ENCODE measurements around the gene CDK6. TPM values are rescaled to one million over a fixed set of nuclear protein-coding genes. Genes with fewer than 3 reads are reported as not detected.

The CDK6 gene
- total and polyA plus RNA-seq, 8 donors, result 2.6 to 86.3 (median 15.5) TPM

DNA sequence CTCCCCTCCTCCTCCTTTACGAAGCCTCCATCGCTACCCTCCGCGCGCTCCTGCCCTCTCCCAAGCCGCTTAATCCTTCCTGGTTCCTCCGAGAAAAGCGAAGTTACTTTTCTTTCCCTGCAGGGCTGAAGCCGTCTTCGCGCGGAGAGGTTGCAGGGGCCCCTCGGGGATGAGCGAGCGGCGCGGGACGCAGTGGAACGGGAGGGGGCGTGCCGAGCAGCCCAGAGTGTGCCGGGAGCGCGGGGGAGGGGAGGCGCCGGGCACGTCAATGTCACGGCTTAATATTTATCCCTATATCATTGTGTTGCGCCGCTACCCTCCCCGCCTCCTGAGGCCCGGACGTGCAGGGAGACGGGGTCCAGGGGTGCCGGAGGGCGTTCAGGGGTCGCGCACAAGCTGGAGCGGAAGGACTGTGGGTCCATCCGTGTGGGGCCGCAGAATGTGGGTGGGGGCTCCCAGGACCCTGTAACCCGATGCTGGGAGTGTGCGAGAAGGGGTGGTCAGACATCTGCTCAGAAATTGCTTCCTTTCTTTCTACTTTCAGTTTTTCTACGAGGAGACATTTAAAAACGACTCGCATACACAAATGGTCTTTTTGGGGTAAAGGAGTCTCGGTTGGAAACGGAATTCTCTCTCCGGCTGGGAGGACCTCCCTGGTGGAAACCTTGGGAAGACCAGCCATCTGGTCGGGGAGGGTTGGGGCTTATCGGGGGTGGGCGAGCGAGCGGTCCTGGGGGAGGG lies 2.4 kb downstream of the CDK6 start:
- H3K9me3 ChIP-seq, result no peaks in the 10 kb centered on the region
- peak overlapping the region; percentile 64 to 95 (median 80) for H3K4me3 ChIP-seq
- WGBS, 5 donors, result 1% methylated on average over 34 to 54 of the region's 54 CpGs
- peaks cover 14 to 50% (median 41%) of the 10 kb centered on the region in 4 donors for H3K4me1 ChIP-seq
- TF ChIP-seq, protein P1, sequence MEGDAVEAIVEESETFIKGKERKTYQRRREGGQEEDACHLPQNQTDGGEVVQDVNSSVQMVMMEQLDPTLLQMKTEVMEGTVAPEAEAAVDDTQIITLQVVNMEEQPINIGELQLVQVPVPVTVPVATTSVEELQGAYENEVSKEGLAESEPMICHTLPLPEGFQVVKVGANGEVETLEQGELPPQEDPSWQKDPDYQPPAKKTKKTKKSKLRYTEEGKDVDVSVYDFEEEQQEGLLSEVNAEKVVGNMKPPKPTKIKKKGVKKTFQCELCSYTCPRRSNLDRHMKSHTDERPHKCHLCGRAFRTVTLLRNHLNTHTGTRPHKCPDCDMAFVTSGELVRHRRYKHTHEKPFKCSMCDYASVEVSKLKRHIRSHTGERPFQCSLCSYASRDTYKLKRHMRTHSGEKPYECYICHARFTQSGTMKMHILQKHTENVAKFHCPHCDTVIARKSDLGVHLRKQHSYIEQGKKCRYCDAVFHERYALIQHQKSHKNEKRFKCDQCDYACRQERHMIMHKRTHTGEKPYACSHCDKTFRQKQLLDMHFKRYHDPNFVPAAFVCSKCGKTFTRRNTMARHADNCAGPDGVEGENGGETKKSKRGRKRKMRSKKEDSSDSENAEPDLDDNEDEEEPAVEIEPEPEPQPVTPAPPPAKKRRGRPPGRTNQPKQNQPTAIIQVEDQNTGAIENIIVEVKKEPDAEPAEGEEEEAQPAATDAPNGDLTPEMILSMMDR (IDR thresholded peaks at IDR 0.05), result peak in 2 of 7 experiments; percentile 22 to 34
- no peak for TF ChIP-seq EP300 (IDR thresholded peaks at IDR 0.05)
- peak in 1 of 4 donors; percentile 7 for TF ChIP-seq POLR2A (IDR thresholded peaks at IDR 0.05)
- TF ChIP-seq POLR2AphosphoS5 (IDR thresholded peaks at IDR 0.05), result peak; percentile 42 to 78 (median 69)
- no peaks in the 10 kb centered on the region for H3K36me3 ChIP-seq
- intact Hi-C loops (cut with DNase I; ENCODE audit: low total_unique reads), result loop anchor here (10.0 kb wide), 1 partner anchor 139 kb away; no protein-coding TSS in a partner anchor
- peak overlapping the region; percentile 86 to 93 (median 92) for H3K27ac ChIP-seq
- peak; percentile 83 to 96 for DNase-seq
- H3K27me3 ChIP-seq, result no peaks in the 10 kb centered on the region

GRCh38 chr7:92833024-92833765 lies 3.2 kb downstream of the CDK6 start:
- Histone ChIP-seq H3K27me3 (no peaks in the 10 kb centered on the region), H3K4me1 (peaks cover 14 to 57% (median 44%) of the 10 kb centered on the region in 4 donors), H3K36me3 (no peaks in the 10 kb centered on the region), H3K9me3 (no peaks in the 10 kb centered on the region), H3K4me3 (peak overlapping the region; percentile 64 to 95 (median 80)), H3K27ac (peak overlapping the region; percentile 86 to 93 (median 92))
- intact Hi-C loops (cut with DNase I; ENCODE audit: low total_unique reads), result loop anchor here (10.0 kb wide), 1 partner anchor 138 kb away; no protein-coding TSS in a partner anchor
- peak; percentile 66 to 79 (median 71) for TF ChIP-seq POLR2AphosphoS5 (IDR thresholded peaks at IDR 0.05)
- no peak for TF ChIP-seq POLR2A (IDR thresholded peaks at IDR 0.05)
- TF ChIP-seq, protein P1 (IDR thresholded peaks at IDR 0.05), result peak in 5 of 7 experiments; percentile 78 to 85 (median 80)
- 0 to 1% (median 0%) methylated on average over 9 to 83 of the region's 83 CpGs for WGBS, 5 donors
- DNase-seq, result peak; percentile 92 to 97

DNA sequence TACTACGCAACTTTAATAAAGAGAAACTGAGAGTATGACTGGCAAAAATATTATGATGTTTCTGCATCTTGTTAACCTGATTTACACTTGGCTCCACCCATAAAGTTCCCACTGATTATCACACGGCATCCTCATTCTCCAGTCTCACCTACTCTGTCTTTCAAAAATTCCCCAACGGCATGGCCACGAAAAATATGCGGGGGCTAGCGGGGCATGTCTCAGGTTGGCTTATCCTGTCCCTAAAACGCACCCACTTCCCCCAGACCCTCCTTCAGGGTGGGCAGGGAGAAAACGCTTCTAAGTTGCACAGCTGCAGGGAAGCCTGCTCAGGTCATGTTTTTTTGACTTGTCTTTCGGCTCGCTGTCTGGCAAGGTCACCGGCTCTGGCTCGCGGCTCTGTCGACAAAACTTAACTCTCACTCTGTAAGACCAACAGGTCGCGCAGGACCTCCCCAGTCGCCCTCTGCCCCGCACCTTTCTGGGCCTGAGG lies 3.8 kb downstream of the CDK6 start:
- H3K9me3 ChIP-seq, result no peaks in the 10 kb centered on the region
- peaks cover 14 to 63% (median 47%) of the 10 kb centered on the region in 4 donors for H3K4me1 ChIP-seq
- DNase-seq, result no peak
- no peaks in the 10 kb centered on the region for H3K27me3 ChIP-seq
- no peak for TF ChIP-seq EP300 (IDR thresholded peaks at IDR 0.05)
- TF ChIP-seq, protein P1 (IDR thresholded peaks at IDR 0.05), result no peak
- peak overlapping the region; percentile 86 to 93 (median 92) for H3K27ac ChIP-seq
- H3K36me3 ChIP-seq, result no peaks in the 10 kb centered on the region
- intact Hi-C loops (cut with DNase I; ENCODE audit: low total_unique reads), result loop anchor here (10.0 kb wide), 1 partner anchor 138 kb away; no protein-coding TSS in a partner anchor
- H3K4me3 ChIP-seq, result peak overlapping the region; percentile 64 to 95 (median 80)
- 1 to 4% (median 2%) methylated on average over 14 to 18 of the region's 18 CpGs for WGBS, 5 donors

Measured in stomach (tissue), 9 donors.